Stimulated activated CD4-positive, alpha-beta T cell treated with anti-CD3 and anti-CD28 coated beads, Interleukin-1b, Interleukin-23, amount 100 ng/mL, for 24 hours (primary cell): ENCODE results near the gene NOC3L.

Experiments used
- DNase-seq, 4 experiments: peaks; one replicate each; pipeline ENCODE4 v3.0.0-alpha.2; 2020; ENCODE audit warnings: low read depth in 4 of 4, low spot score in 1 of 4

The NOC3L gene

DNA sequence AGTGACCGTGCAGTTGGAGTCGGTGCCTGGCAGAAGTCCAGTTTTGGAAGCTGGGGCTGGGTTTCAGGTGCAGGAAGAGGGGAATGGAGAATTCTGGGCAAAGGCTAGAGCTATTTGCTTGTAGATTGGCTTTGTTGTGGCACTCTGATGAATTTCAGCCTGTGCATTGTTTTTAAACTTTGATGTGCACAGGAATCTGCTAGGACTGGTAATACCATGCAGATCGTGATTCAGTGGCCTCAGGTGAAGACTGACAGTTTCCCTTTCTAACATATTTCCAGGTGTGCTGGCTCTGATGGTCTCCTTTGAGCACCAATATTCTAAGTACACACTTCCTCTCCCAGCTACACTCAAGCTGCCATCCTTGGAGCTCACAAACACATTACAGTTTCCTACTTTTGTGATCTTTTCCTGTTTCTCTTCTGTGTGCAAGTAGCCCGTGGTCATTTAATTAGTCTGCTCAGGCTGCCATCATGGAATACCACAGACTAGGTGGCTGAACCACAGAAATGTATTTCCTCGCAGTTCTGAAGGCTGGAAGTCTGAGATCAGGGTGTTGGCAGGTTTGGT, 55.6 kb downstream of the NOC3L start:
- no peak for DNase-seq

GRCh38 chr10:94303929-94304328, 58.8 kb downstream of the NOC3L start:
- DNase-seq, result no peak

DNA sequence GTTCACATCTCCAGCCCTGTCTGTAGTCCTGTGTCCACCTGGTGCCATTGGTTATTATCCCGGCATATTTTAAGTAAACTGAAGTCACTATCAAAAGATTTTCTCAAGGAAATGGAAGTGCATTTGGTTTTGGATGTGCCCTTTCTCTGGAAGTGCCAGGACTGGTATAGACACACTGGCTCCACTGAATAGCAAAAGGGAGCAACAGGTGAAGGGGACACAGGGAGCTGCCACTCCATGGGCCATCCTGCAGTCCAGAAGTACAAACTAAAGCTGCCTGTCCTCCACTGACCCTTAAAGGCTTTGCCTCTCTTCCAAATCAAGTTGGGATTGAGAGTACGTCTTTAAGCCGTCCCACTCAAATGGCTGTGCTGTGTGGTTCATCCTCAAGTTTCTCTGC, 62.7 kb downstream of the NOC3L start:
- no peak for DNase-seq

- no peak for DNase-seq
Observed at GRCh38 chr10:94299417-94299816, 63.3 kb downstream of the NOC3L start.

DNA sequence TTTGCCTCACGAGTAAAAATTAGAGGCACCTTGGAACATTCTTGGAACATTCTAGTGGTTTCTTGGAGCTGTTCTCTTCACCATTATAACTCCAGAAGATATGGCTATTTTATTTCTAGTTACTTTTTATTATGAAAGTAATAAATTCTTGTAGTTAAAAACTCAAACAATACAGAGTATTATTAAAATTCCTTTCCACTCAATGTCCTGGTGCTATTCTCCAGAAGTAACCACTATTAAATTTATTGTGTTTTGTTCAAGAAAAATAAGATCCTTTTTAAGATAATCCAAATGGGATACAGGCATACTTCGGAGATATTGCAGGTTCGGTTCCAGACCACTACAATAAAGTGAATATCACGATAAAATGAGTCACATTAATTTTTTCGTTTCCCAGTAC, 68.6 kb downstream of the NOC3L start:
- no peak for DNase-seq

DNA sequence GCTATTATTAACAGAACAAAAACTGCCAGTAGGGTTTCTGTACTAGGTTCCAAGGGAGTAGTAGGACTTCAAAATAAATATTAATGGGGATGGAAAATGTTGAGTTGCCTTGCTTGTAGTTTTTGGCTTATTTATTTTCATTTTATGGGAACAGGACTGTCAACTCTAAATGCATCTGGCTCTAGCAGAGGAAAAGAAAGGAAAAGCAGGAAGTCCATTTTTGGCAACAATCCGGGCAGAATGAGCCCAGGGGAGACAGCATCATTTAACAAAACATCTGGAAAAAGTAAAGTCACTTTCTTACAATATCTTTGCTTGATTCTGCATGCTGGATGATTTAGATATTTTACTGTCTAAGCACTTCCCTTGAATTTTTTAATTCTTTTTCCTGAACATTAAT, 69.4 kb downstream of the NOC3L start:
- DNase-seq, result no peak

DNA sequence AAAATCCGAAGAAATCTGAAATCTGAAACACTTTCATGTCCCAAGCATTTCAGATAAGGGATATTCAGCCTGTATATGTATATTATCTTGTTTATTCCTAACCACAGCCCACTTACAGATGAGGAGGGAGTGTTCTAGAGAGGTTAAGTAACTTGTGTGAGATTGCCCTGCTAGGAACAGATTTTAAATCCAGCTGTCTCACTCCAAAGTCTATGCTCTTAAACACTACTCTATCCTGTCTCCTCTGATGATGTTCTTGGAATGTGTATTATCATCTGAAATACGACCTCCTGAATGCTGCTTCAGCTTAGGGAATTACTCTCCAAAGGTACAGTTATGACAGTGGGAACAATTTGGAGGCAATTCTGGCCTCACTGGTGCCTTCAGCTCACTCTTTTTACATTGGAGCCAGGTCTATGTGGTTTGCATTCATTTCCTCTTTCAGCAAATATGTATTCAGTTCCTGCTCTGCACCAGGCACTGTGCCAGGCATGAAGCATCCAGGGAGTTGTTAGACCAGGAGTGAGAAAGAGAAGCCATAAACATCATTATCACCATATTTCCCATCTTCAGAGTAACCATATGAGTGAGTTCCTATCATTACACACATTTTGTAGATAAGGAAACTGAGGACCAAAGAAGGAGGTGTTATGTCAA, 70.2 kb downstream of the NOC3L start:
- no peak for DNase-seq

- no peak for DNase-seq
Observed at GRCh38 chr10:94288361-94289101, 74.2 kb downstream of the NOC3L start.

GRCh38 chr10:94287336-94287735, 75.4 kb downstream of the NOC3L start:
- DNase-seq, result no peak

DNA sequence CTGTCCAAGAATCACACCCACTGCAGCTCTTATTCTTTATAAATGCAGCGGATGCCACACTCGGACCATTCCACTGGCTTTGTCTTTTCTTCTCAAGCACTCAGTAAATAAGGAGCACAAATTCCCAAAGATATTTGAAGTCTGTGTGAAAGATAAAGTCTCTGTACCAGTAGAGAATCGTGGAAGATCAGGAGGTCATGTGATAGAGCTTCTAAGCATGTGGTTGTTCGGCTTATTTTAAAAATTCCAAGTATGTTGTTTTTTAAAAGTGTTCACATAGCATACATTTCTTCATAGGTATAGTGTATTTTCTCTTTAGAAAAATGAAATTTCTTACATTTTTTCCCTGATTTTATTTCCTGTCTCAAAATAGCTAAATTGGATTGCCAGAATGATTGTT, 75.8 kb downstream of the NOC3L start:
- no peak for DNase-seq

- no peak for DNase-seq
Observed at GRCh38 chr10:94285271-94285670, 77.5 kb downstream of the NOC3L start.
